ENCODE data around the gene IARS2. TPM values are rescaled to one million over a fixed set of nuclear protein-coding genes. Genes with fewer than 3 reads are reported as not detected.

The IARS2 gene
- total RNA-seq, 1 experiment from 2014 or later = 72.9 TPM

GRCh38 chr1:220160027-220160426, 66.1 kb downstream of the IARS2 start:
- Histone ChIP-seq H3K79me2 (ENCODE audit: insufficient read depth, low read length) (no peaks in the 10 kb centered on the region), H4K8ac (replicated peaks; ENCODE audit: insufficient read length, low read depth, low read length) (no peak overlapping the region), H3K4ac (ENCODE audit: low read depth, low read length) (no peak overlapping the region), H3K27me3 (ENCODE audit: insufficient read depth, low read length) (no peaks in the 10 kb centered on the region), H3K9me3 (ENCODE audit: control insufficient read depth, low read depth, low read length) (no peaks in the 10 kb centered on the region), H2BK15ac (ENCODE audit: low read depth, low read length) (no peak overlapping the region), H3K14ac (ENCODE audit: insufficient read depth, low read length) (no peak overlapping the region), H2AK5ac (ENCODE audit: insufficient read length, low read length) (no peak overlapping the region), H2BK5ac (ENCODE audit: insufficient read length, low read length) (no peak overlapping the region), H4K20me1 (ENCODE audit: control insufficient read depth, insufficient read depth, insufficient read length) (no peaks in the 10 kb centered on the region), H3K4me2 (ENCODE audit: insufficient read depth, insufficient read length, low read length) (no peak overlapping the region), H2BK120ac (ENCODE audit: low read depth, low read length, poor library complexity, severe bottlenecking) (no peak overlapping the region), H2BK12ac (ENCODE audit: insufficient read length, low read depth, low read length) (no peak overlapping the region), H4K91ac (ENCODE audit: insufficient read length, low read depth, low read length) (no peak overlapping the region), H3K27ac (ENCODE audit: insufficient read length, low read depth, low read length) (no peak overlapping the region), H2BK20ac (ENCODE audit: low read depth, low read length, poor library complexity, severe bottlenecking) (no peak overlapping the region), H3K79me1 (ENCODE audit: insufficient read depth, low read depth, low read length, poor library complexity, severe bottlenecking) (no peaks in the 10 kb centered on the region), H3K23me2 (ENCODE audit: insufficient read length, low read depth, low read length, poor library complexity, severe bottlenecking) (no peaks in the 10 kb centered on the region), H3K56ac (ENCODE audit: insufficient read length, low read depth, low read length) (no peak overlapping the region), H4K5ac (ENCODE audit: insufficient read length, low read depth, low read length) (no peak overlapping the region), H3K9ac (ENCODE audit: extremely low read depth, insufficient read length, low read length) (no peak overlapping the region), H3T11ph (ENCODE audit: low read length) (no peak overlapping the region), H3K4me1 (ENCODE audit: insufficient read depth, low read length) (no peaks in the 10 kb centered on the region), H3K23ac (ENCODE audit: insufficient read length, low read depth, low read length) (no peak overlapping the region), H3K18ac (ENCODE audit: insufficient read length, low read depth, low read length) (no peak overlapping the region), H2AFZ (ENCODE audit: low read length) (no peak overlapping the region)
- peaks cover 15 to 49% (median 35%) of the 10 kb centered on the region in 3 experiments; a peak in 6 of 7 replicates for H3K36me3 Mint-ChIP-seq (ENCODE audit: insufficient read depth in 1 of 3, low read depth in 3 of 3)
- H3K4me1 Mint-ChIP-seq = 0 out of 4 replicates have a peak, but pooled peaks cover 0 to 3% of the 10 kb centered on the region in 2 experiments
- H3K4me3 Mint-ChIP-seq = no peak overlapping the region
- DNase-seq = no peak
- no peaks in the 10 kb centered on the region for H3K9me3 Mint-ChIP-seq
- no peaks in the 10 kb centered on the region for H3K27me3 Mint-ChIP-seq (ENCODE audit: low read depth)
- no CpG with 5 or more reads among the region's 1 CpG for WGBS (ENCODE audit: extremely low coverage, insufficient read length, low lambda C conversion rate)
- TF ChIP-seq CTCF (conservative IDR thresholded peaks at IDR 0.05) = no peak
- H3K27ac Mint-ChIP-seq = no peak overlapping the region
